IPS DF 6.9 (cell line): ENCODE results near the gene GNG12.

ENCODE experiments used
- DNase-seq: peaks from one replicate; pipeline ENCODE4 v3.0.0-alpha.2; 2013; ENCODE audit warnings: low read depth, low spot score
- H3K27ac ChIP-seq: one replicate; pipeline ENCODE4 v1.5.1; 2013; ENCODE audit warnings: low read length, control low read depth
- H3K27me3 ChIP-seq: 2 replicates; pipeline ENCODE4 v1.6.1; 2013; ENCODE audit warnings: mild to moderate bottlenecking, low read length; ENCODE audit not compliant: control insufficient read depth, insufficient read depth
- H3K36me3 ChIP-seq: 2 replicates; pipeline ENCODE4 v1.6.1; 2013; ENCODE audit warnings: low read length; ENCODE audit not compliant: control insufficient read depth, insufficient read depth
- H3K4me1 ChIP-seq: 2 replicates; pipeline ENCODE4 v1.6.1; 2013; ENCODE audit warnings: low read length; ENCODE audit not compliant: control insufficient read depth, insufficient read depth
- H3K4me3 ChIP-seq: 2 replicates; pipeline ENCODE4 v1.5.1; 2013; ENCODE audit warnings: mild to moderate bottlenecking, low read length
- H3K9me3 ChIP-seq: 2 replicates; pipeline ENCODE4 v1.6.1; 2013; ENCODE audit warnings: low read length, inconsistent platforms; ENCODE audit not compliant: control insufficient read depth, insufficient read depth
- WGBS: extraction: QIAGEN DNeasy Blood & Tissue Kit; methylation state at CpG from one replicate; pipeline ENCODE4 v1.1.7; 2013; ENCODE audit warnings: mixed read lengths, missing lambda C conversion rate; ENCODE audit not compliant: insufficient read length, insufficient coverage; 5-methylcytosine and 5-hydroxymethylcytosine counted together

Gene GNG12

DNA sequence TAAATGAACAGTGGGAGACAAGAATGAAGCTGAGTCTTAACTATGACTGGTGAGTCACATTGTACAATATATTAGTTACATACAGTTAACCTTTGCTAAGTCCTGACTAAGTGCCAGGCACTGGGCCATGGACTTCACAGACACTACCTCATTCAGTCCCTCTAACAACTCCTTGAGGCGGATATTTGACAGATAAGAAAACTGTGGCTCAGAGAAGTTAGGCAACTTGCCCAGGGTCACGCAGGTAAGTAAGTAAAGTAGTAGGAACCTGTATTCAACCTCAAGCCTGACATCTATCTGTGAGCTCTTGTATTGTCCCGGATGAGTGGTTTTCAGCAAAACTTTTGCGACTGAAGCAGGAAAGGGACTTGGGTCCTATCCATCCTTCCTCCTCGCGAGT is 62.1 kb downstream of the GNG12 start:
- Histone ChIP-seq H3K9me3 (no peaks in the 10 kb centered on the region), H3K4me3 (no peak overlapping the region), H3K36me3 (no peaks in the 10 kb centered on the region), H3K27me3 (no peaks in the 10 kb centered on the region), H3K27ac (no peak overlapping the region), H3K4me1 (no peaks in the 10 kb centered on the region)
- no CpG with 5 or more reads among the region's 6 CpGs for WGBS
- no peak for DNase-seq

DNA sequence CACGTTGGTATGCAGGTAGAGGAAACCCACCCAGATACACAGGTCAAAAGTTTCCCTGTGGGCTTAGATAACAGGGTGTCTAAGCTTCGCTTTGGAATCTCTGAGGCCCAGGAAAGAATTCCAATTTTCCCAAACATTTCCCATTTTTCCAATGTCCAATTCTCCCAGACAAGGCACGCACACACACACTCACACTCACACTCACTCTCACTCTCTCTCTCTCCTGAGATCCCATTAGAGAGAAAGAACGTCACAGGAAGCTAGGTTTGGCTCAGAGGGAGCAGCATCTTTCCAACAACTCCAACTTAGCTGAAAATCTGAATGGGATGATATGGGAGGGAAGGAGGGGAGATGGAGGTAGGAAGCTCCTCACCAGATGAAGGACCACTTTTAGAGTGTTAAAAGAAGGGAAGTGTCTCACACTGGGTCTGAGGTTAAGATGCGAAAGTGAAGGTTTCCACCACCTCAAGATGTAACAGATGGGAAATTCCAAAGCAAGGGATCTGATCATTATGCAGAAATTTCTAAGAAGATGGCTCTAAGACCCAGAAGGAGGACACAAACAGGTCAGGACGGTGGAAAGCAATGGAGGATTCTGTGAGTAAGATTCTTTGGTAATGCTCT is 63.5 kb downstream of the GNG12 start:
- no peak for DNase-seq
- Histone ChIP-seq H3K4me3 (no peak overlapping the region), H3K27ac (no peak overlapping the region), H3K4me1 (no peaks in the 10 kb centered on the region), H3K36me3 (no peaks in the 10 kb centered on the region), H3K9me3 (no peaks in the 10 kb centered on the region), H3K27me3 (no peaks in the 10 kb centered on the region)
- WGBS, result 100% methylated on average over 1 of the region's 6 CpGs

GRCh38 chr1:67768480-67768879 is 64.8 kb downstream of the GNG12 start:
- Histone ChIP-seq H3K27ac (no peak overlapping the region), H3K4me1 (no peaks in the 10 kb centered on the region), H3K9me3 (no peaks in the 10 kb centered on the region), H3K27me3 (no peaks in the 10 kb centered on the region), H3K4me3 (no peak overlapping the region), H3K36me3 (no peaks in the 10 kb centered on the region)
- DNase-seq, result no peak
- WGBS, result no CpG with 5 or more reads among the region's 1 CpG

GRCh38 chr1:67767103-67767782 is 66.0 kb downstream of the GNG12 start:
- no peak overlapping the region for H3K27ac ChIP-seq
- H3K4me1 ChIP-seq, result no peaks in the 10 kb centered on the region
- DNase-seq, result no peak
- H3K9me3 ChIP-seq, result no peaks in the 10 kb centered on the region
- no peaks in the 10 kb centered on the region for H3K27me3 ChIP-seq
- no peak overlapping the region for H3K4me3 ChIP-seq
- no CpG with 5 or more reads among the region's 6 CpGs for WGBS
- no peaks in the 10 kb centered on the region for H3K36me3 ChIP-seq

DNA sequence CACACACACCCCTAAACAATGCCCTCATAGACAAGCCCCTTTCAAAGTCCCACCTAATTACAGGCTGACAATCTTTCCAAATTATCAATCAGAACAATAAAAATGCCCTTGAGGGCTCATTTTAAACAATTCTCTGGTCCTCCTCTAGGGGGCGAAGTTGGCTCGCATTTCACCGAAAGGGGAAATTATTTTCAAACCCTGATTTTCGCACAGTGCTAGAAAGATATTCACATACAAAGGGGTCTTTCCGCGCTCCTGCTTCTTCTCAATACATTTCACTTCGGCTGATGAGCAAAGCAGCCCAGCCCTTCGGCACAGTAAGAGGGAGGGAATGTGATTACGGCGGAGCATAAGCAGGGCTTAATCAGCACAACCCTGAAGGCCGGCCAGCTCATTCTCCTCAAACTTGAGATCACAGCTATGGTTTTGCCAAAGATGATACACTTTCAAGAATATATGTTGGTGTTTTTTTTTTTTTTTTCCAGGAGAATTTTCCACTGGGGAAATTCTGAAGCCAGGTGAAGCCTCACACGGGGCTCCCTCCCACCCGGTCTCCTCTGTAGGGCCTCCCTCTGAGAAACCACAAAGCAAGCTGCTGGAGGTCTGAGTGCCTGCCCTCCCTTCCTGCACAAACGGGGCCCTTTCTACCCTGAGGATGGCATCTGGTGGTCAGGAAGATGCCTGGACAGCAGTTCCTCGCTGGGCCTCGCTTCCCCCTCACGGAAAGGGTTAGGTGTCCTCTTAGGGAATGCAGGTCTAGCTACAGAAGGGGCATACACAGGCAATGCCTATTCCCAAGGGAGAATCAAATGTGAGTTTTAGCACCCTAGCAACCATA is 66.9 kb downstream of the GNG12 start:
- no peaks in the 10 kb centered on the region for H3K4me1 ChIP-seq
- no peak overlapping the region for H3K27ac ChIP-seq
- no peaks in the 10 kb centered on the region for H3K9me3 ChIP-seq
- H3K36me3 ChIP-seq, result no peaks in the 10 kb centered on the region
- no CpG with 5 or more reads among the region's 17 CpGs for WGBS
- no peak overlapping the region for H3K4me3 ChIP-seq
- DNase-seq, result no peak
- no peaks in the 10 kb centered on the region for H3K27me3 ChIP-seq

DNA sequence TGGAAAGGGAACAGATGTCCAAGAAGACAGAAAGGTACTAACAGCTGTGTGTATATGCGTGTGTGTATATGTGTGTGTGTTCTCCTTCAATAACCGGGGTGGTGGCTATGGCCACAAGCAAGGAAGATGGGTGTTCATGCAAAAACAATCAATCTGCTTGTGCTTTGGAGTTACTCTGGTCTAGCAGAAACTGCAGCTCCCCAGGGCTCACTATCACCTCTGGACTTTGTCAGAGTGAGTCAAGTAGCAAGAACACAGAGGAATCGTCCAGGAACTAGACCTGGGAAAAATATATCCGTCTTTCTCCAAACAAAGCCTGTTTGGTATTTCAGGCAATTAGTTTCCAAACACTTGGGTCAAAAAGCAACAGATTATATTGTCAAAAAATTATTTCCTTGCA is 68.6 kb downstream of the GNG12 start:
- no CpG with 5 or more reads among the region's 4 CpGs for WGBS
- H3K36me3 ChIP-seq, result no peaks in the 10 kb centered on the region
- DNase-seq, result no peak
- no peaks in the 10 kb centered on the region for H3K27me3 ChIP-seq
- no peaks in the 10 kb centered on the region for H3K9me3 ChIP-seq
- no peak overlapping the region for H3K27ac ChIP-seq
- H3K4me3 ChIP-seq, result no peak overlapping the region
- H3K4me1 ChIP-seq, result no peaks in the 10 kb centered on the region

DNA sequence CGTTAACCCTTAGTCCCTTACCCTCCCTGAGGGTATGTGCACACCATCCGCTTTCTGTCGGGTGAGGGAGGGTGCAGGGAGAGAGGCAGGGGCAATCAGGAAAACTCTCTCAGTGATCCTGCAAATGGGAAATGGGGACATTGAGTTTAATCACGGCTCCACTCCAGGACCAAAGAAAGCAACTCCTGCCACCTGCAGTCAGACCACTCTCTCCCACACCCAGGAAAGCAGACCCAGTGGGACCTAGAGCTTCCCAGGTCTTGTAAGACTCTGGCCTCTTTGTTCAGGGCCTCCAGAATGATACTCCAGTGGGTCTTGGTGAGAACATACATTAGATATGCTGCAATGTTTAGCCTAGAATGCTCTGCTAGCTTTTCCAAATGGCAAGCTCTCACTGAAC is 71.5 kb downstream of the GNG12 start:
- H3K36me3 ChIP-seq, result no peaks in the 10 kb centered on the region
- no peak overlapping the region for H3K27ac ChIP-seq
- no peak overlapping the region for H3K4me3 ChIP-seq
- H3K4me1 ChIP-seq, result 0 out of 2 replicates have a peak, but pooled peaks cover 1% of the 10 kb centered on the region
- WGBS, result no CpG with 5 or more reads among the region's 4 CpGs
- no peaks in the 10 kb centered on the region for H3K27me3 ChIP-seq
- no peaks in the 10 kb centered on the region for H3K9me3 ChIP-seq
- DNase-seq, result no peak

GRCh38 chr1:67761091-67761490 is 72.2 kb downstream of the GNG12 start:
- no peaks in the 10 kb centered on the region for H3K9me3 ChIP-seq
- no peaks in the 10 kb centered on the region for H3K27me3 ChIP-seq
- H3K27ac ChIP-seq, result no peak overlapping the region
- no CpG with 5 or more reads among the region's 2 CpGs for WGBS
- no peak for DNase-seq
- H3K36me3 ChIP-seq, result no peaks in the 10 kb centered on the region
- H3K4me3 ChIP-seq, result no peak overlapping the region
- H3K4me1 ChIP-seq, result 0 out of 2 replicates have a peak, but pooled peaks cover 1% of the 10 kb centered on the region

DNA sequence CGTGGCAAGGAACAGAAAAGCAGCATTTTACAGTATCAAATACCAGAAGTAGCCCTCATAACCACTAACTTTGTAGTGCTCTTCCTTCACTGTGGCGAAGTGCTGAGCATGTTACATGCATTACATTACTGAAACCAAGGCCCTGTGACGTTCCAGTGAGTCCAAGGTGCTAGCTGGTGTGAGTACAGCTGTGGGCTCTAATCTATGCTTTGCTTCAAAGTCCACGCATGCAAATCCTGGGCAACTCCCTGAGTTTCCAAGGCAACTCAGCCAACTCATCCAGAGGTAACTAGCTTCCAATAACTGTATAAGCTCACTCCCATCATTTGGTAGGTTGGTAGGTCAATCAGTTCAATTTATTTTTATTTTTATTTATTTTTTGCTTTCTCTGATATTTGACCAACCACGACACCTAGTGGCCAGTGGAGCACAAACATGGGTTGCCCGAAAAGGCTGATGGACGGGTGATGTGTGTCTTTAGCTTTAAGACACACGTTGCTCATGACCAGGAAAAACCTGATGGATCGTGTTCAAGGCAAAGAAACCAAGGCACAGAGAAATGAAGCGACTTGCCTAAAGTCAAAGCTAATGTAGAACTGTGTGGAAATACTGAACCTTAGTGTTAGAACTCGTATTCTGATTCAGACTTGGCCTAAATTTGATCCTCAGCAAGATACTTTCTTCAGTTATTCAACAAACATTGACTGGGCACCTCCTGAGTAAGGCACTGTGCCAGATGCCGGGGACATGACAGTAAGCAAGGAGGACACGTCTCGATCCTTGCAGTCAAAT is 73.0 kb downstream of the GNG12 start:
- Histone ChIP-seq H3K4me3 (no peak overlapping the region), H3K4me1 (0 out of 2 replicates have a peak, but pooled peaks cover 1% of the 10 kb centered on the region), H3K27ac (no peak overlapping the region), H3K36me3 (no peaks in the 10 kb centered on the region), H3K27me3 (no peaks in the 10 kb centered on the region), H3K9me3 (no peaks in the 10 kb centered on the region)
- DNase-seq, result no peak
- no CpG with 5 or more reads among the region's 14 CpGs for WGBS

- Histone ChIP-seq H3K27me3 (no peaks in the 10 kb centered on the region), H3K36me3 (no peaks in the 10 kb centered on the region), H3K9me3 (no peaks in the 10 kb centered on the region), H3K4me1 (0 out of 2 replicates have a peak, but pooled peaks cover 1% of the 10 kb centered on the region), H3K4me3 (no peak overlapping the region), H3K27ac (no peak overlapping the region)
- DNase-seq, result no peak
Measured at GRCh38 chr1:67759692-67760029, 73.6 kb downstream of the GNG12 start.
